Skeletal muscle satellite cell (primary cell): ENCODE data around the gene NKX1-1. TPM values are rescaled to one million over a fixed set of nuclear protein-coding genes. Genes with fewer than 3 reads are reported as not detected.

Experiments
- H3K27me3 ChIP-seq: 2 replicates; pipeline ENCODE4 v1.7.0; 2013; ENCODE audit warnings: low read length; ENCODE audit not compliant: control insufficient read depth, insufficient read depth
- H3K36me3 ChIP-seq: 2 replicates; pipeline ENCODE4 v1.7.0; 2013; ENCODE audit warnings: mild to moderate bottlenecking, control low read depth, low read length; ENCODE audit not compliant: insufficient read depth
- H3K4me1 ChIP-seq: 2 replicates; pipeline ENCODE4 v1.7.0; 2013; ENCODE audit warnings: low read length; ENCODE audit not compliant: control insufficient read depth, insufficient read depth
- H3K4me2 ChIP-seq: 2 replicates; pipeline ENCODE4 v1.7.0; 2013; ENCODE audit warnings: mild to moderate bottlenecking, low read length
- H3K4me3 ChIP-seq: 2 replicates; pipeline ENCODE4 v1.7.0; 2013; ENCODE audit warnings: low read length
- H3K9ac ChIP-seq: 2 replicates; pipeline ENCODE4 v1.7.0; 2013; ENCODE audit warnings: mild to moderate bottlenecking, low read depth, low read length, moderate library complexity
- H3K9me3 ChIP-seq: replicated peaks from 2 replicates; pipeline ENCODE4 v1.7.0; 2013; ENCODE audit warnings: mild to moderate bottlenecking, control low read depth, low read length
- total RNA-seq: library from RNA; depleted of rRNA; stranded (reverse); fragments of >200 nt; gene quantifications from 2 replicates; pipeline ENCODE4 v1.2.3, GENCODE V29; 2012; rRNA removed

The NKX1-1 gene
- total RNA-seq, result not detected in 2 replicates

DNA sequence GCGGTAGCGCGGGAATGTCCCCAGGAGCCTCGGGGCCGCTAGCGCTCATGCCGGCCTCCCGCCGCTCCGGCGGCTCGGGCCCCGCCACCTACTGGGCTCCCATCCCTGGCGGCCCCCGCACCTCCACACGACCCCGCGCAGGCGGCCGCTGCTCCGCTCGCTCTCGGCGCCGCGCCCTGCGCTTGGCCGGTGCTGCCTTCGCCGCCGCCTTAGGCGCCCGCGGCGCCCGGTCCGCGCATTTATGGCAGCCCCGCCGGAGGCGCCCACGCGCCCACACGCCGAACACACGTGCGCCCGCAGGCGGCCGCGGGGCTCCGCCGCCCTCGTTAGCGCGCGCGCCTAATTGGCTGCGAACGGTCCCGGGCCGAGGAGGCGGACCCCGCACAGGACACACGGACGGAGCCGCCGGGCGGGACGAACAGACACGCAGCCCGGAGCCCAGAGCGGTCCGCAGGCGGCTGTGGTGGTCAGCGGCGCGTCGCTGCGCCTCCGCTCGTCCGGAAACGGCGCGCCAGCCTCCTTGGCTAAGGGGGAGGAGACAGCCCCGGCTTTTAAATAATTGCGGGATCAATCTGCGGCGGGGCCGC is at the start of gene NKX1-1:
NKX1-1 (minus strand) TSS at position 49 of the 587 bp plus-strand sequence; CDS start at position 49, 0 bp downstream.
- H3K27me3 ChIP-seq, result peaks cover 90% of the 10 kb centered on the region
- H3K4me2 ChIP-seq, result no peak within 1 kb of the TSS
- no peak within 1 kb of the TSS for H3K9ac ChIP-seq
- no peak within 1 kb of the TSS for H3K4me3 ChIP-seq
- no peaks in the 10 kb centered on the region for H3K36me3 ChIP-seq
- no peaks in the 10 kb centered on the region for H3K4me1 ChIP-seq
- no peaks in the 10 kb centered on the region for H3K9me3 ChIP-seq

DNA sequence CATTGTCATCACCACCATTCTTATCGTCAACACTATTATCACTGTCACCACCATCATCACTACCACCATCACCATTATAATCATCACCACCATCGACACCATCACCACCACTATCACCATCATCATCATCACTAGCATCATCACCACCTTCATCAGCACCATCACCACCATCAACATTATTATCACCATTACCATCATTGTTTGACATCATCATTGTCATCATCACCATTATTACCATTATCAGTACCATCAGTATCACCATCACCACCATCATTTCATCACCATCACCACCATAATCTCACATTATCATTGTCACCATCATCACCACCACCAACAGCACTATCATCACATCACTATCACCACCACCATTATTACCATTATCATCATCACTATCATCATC is 47.5 kb upstream of the NKX1-1 start:
- Histone ChIP-seq H3K4me1 (no peaks in the 10 kb centered on the region), H3K4me2 (no peak overlapping the region), H3K9ac (no peak overlapping the region), H3K27me3 (peaks cover 32% of the 10 kb centered on the region), H3K9me3 (no peaks in the 10 kb centered on the region), H3K4me3 (no peak overlapping the region), H3K36me3 (no peaks in the 10 kb centered on the region)

DNA sequence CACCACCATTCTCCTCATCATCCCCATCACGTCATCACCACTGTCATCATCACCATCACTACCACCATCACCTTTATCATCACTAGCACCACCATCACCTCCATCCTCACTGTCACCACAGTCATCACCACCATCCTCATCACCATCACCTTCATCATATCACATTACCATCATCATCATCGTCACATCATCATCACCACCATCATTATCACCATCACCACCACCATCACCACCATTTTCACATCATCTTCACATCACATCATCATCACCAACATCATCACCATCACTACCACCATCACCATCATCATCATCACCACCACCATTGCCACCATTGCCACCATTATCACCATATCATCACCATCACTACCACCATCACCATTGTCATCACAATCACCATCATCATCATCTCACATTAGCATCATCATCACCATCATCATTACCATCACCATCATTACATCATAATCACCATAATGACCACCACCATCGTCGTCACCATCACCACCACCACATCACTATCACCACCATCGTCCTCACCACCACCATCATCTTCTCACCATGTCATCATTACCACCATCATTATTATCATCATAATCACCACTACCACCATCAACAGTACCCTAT is 46.3 kb upstream of the NKX1-1 start:
- no peak overlapping the region for H3K4me3 ChIP-seq
- H3K9me3 ChIP-seq, result no peaks in the 10 kb centered on the region
- H3K4me1 ChIP-seq, result no peaks in the 10 kb centered on the region
- H3K27me3 ChIP-seq, result peaks cover 21% of the 10 kb centered on the region
- H3K9ac ChIP-seq, result no peak overlapping the region
- no peak overlapping the region for H3K4me2 ChIP-seq
- no peaks in the 10 kb centered on the region for H3K36me3 ChIP-seq

DNA sequence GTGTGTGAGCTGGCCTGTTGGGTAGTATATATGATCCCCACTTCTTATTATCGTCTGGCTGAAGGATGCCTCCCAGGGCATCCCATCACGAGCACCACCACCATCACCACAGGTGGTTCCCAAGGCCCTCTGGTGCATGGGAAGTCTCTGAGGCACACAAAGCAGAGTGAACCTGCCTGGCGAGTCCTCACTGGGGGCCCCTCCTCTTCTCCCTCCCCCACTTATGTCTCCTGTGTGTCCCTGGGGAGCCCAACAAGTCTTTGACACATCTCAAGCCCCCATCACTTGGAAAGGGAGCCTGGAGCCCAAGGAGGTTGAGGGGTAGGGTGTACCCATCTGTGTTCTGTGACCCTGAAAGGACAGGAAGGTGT is 45.5 kb upstream of the NKX1-1 start:
- no peak overlapping the region for H3K9ac ChIP-seq
- H3K36me3 ChIP-seq, result no peaks in the 10 kb centered on the region
- peaks cover 21% of the 10 kb centered on the region for H3K27me3 ChIP-seq
- no peaks in the 10 kb centered on the region for H3K9me3 ChIP-seq
- H3K4me1 ChIP-seq, result no peaks in the 10 kb centered on the region
- H3K4me3 ChIP-seq, result no peak overlapping the region
- H3K4me2 ChIP-seq, result no peak overlapping the region

DNA sequence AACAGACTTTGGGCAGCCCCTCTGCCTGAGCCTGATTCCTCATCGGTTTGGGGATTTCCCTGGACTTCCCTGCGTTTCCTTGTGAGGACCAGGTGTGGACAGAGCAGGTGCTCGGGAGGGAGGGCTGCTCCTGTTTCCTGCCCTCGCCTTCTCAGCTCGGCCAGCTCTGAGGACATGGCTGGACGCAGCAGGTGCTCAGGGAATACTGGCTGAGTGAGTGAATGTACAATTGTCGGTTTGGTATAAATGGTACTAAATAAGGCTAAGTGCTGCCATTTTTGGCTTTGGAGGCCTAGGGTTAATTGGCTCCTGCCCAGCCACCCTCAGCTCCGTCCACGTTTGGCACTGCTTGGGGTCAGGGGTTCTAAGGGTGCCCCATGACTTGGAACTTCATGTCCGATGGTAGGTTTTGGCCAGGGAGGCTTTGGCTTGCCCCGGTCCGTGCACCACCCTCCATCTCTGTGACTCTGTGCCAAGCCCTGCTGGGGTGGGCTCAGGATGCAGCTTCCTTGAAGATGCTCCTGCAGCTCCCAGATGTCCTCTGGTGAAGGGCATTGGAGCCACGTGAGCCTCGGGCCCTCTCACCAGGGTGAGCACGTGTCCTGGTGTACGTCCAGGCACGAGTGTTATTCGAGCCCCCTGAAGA is 45.0 kb upstream of the NKX1-1 start:
- Histone ChIP-seq H3K27me3 (peaks cover 16% of the 10 kb centered on the region), H3K9ac (no peak overlapping the region), H3K4me1 (no peaks in the 10 kb centered on the region), H3K36me3 (no peaks in the 10 kb centered on the region), H3K9me3 (no peaks in the 10 kb centered on the region), H3K4me2 (no peak overlapping the region), H3K4me3 (no peak overlapping the region)

DNA sequence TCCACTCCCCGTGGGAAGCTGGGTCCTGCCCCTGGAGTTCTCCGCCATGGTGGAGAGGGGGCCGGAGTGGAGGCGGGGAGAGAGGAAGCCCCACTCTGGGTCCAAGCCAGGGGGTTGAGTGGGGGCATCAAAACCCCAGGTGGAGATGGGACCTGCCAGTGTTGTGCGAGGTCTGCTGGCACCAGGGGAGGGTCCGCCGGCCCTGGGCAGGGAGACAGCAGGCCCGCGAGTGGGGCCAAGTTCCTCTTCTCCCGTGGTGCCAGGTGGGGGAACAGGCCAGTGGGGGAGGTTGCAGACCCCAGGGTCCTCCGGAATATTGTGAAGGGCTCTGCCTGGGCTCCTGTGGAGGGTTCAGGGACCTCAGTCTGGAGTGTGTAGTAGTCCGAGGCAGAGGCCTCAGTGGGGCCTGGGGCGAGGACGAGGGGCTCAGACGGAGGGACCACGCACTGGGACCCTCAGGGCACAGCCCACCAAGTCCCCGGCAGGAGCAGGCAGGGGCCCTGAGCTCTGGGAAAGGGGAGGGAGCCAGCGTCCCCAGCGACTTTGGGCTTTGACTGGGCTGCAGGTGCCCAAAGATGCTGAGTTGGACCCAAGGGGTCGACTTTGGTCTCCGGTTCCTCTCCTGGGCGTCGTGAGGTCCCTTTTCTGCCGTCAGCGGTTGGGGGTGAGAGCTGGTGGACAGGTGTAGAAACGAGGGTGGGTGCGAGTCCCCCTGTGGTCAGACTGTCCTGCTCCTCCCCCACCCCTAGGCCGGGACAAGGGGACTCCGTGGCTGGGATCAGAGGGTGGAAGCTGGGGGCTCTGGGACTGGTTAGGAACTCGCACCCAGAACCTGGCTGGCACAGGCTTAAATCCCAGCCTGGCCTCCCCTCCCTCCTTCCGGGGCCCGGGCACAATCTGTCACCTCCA is 43.8 kb upstream of the NKX1-1 start:
- no peaks in the 10 kb centered on the region for H3K36me3 ChIP-seq
- H3K27me3 ChIP-seq, result peaks cover 18% of the 10 kb centered on the region
- no peak overlapping the region for H3K9ac ChIP-seq
- no peak overlapping the region for H3K4me2 ChIP-seq
- no peaks in the 10 kb centered on the region for H3K9me3 ChIP-seq
- no peak overlapping the region for H3K4me3 ChIP-seq
- no peaks in the 10 kb centered on the region for H3K4me1 ChIP-seq

DNA sequence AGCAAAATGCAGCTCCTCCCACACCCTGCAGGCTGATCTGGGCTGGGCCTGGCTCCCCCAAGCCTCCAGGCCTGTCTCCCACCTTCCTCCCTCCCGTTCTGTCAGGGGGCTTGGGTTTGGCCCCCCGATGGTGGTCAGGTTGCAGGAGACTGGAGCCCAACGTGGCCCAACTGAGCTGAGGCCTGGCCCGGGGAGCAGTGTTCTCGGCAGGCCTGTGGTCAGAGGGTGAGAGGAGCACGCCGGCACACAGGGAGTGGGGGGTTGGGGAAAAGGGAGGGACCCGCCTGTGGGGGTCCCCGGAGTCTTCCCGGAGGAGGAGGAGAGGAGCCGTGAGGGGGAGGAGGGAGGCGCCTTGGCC is 43.2 kb upstream of the NKX1-1 start:
- Histone ChIP-seq H3K4me1 (no peaks in the 10 kb centered on the region), H3K4me2 (no peak overlapping the region), H3K9ac (no peak overlapping the region), H3K27me3 (peaks cover 14% of the 10 kb centered on the region), H3K4me3 (no peak overlapping the region), H3K9me3 (no peaks in the 10 kb centered on the region), H3K36me3 (no peaks in the 10 kb centered on the region)

DNA sequence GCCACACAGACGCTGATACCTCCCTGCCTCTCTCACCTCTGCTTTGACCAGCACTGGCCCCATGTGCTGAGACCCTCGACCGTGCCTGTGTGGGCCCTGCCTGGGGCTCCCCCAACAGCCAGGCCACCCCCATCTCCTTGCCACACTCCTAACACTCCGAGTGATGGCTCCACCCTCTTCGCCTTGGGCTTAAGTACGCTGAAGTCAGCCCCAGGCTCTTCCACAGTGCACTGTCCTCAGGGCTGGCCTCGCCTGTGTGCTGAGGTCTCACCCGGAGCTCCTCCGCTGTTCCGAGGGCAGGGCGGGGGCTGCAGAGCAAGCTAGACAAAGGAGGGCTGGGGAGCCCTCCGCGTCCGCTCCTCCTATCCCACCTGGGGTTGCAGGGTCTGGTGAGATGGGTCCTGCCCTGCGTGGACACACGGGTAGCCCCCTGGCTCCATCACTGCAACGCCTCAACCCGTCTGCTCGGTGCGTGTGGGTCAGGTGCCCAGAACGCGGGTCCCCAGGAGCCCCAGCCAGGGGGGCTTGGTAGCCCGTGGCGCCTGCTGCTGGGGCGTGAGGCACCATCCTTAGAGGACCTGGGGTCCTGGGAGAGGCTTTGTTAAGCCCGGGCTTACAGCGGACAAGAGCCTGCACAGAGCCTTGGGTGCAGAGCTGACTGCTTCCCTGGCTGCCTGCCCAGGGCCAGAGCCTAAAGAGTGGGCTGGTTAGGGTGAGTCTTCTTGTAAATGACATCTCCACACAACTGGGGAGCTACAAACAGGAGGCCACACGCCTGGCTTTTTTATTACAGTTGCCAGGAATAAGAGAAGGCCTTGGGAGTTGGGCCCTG is 42.6 kb upstream of the NKX1-1 start:
- Histone ChIP-seq H3K27me3 (peaks cover 11% of the 10 kb centered on the region), H3K9ac (no peak overlapping the region), H3K4me1 (no peaks in the 10 kb centered on the region), H3K36me3 (no peaks in the 10 kb centered on the region), H3K4me3 (no peak overlapping the region), H3K9me3 (no peaks in the 10 kb centered on the region), H3K4me2 (no peak overlapping the region)

DNA sequence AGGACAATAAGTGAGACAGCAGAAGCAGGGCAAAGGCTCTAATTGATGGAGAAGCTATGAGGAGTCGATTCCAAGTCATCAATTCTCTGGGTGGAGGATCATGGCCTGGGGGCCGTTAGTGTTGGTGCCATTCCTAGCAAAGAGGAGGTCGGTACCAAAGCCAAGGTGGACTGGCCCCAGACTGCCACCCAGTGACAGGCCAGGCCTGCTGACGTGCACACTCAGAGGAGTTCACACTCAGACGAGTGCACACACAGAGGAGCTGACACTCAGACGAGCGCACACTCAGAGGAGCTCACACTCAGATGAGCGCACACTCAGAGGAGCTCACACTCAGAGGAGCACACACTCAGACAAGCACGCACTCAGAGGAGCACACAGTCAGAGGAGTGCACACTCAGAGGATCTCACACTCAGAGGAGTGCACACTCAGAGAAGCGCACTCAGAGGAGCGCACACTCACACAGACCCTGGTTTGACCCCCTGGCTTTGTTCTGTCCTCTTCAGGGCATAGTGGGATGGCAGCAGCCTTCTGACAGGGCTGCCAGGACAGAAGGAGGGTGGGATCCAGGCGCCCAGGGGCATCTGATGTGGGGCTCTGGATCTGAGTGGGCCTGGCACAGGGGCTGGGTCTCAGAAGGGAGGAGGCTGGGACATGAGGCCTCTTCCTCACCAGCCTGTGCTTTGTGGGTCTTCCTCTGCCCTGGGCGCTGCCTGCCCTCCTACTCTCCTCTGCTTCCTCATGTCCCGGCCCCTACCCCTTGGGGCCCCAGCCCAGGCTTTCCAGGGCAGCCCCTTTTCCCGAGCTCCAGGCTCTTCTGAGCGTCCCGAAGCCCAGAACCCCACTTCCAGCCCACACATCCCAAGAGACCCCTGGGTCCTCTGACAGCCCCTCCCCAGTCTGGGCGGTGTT is 41.7 kb upstream of the NKX1-1 start:
- Histone ChIP-seq H3K27me3 (peaks cover 11% of the 10 kb centered on the region), H3K9me3 (no peaks in the 10 kb centered on the region), H3K9ac (no peak overlapping the region), H3K4me1 (no peaks in the 10 kb centered on the region), H3K36me3 (no peaks in the 10 kb centered on the region), H3K4me2 (no peak overlapping the region), H3K4me3 (no peak overlapping the region)
